GM23248 (cell line): ENCODE data around the gene LMAN2L. TPM values are rescaled to one million over a fixed set of nuclear protein-coding genes. Genes with fewer than 3 reads are reported as not detected.
A peak's percentile ranks its signal among the peaks of the same experiment; 100 is the strongest.
"Not testable (repeated sequence)": the region's sequence is repeated elsewhere in the genome, so short reads cannot be mapped to it uniquely, and the experiment has no call there.

Experiments
- DNase-seq: peaks from one replicate; pipeline ENCODE4 v3.0.0-alpha.2; 2015
- H2AFZ ChIP-seq: fragments of 200-600 bp; sonication (generic); 2 replicates; pipeline ENCODE4 v1.6.1; 2016; ENCODE audit warnings: antibody characterized with exemption
- H3F3A ChIP-seq: fragments of 200-600 bp; sonication (generic); 2 replicates; pipeline ENCODE4 v1.6.1; 2016; ENCODE audit warnings: mild to moderate bottlenecking, antibody characterized with exemption, mixed run types; ENCODE audit not compliant: insufficient read depth
- H3K27ac ChIP-seq: fragments of 200-600 bp; sonication (generic); 2 replicates; pipeline ENCODE4 v1.5.1; 2016; ENCODE audit warnings: mild to moderate bottlenecking
- H3K27me3 ChIP-seq: fragments of 200-600 bp; sonication (generic); replicated peaks from 2 replicates; pipeline ENCODE4 v1.6.1; 2016; ENCODE audit warnings: mild to moderate bottlenecking; ENCODE audit not compliant: insufficient read depth
- H3K36me3 ChIP-seq: fragments of 200-600 bp; sonication (generic); 2 replicates; pipeline ENCODE4 v1.6.1; 2016; ENCODE audit warnings: low read depth, mild to moderate bottlenecking
- H3K4me1 ChIP-seq: fragments of 200-600 bp; sonication (generic); 2 replicates; pipeline ENCODE4 v1.6.1; 2016; ENCODE audit warnings: mild to moderate bottlenecking; ENCODE audit not compliant: insufficient read depth
- H3K4me2 ChIP-seq: fragments of 200-600 bp; sonication (generic); one replicate; pipeline ENCODE4 v1.6.1; 2016; ENCODE audit warnings: mild to moderate bottlenecking; ENCODE audit not compliant: unreplicated experiment
- H3K4me3 ChIP-seq: fragments of 200-600 bp; sonication (generic); 2 replicates; pipeline ENCODE4 v1.5.1; 2016; ENCODE audit warnings: mild to moderate bottlenecking
- H3K79me2 ChIP-seq: fragments of 200-600 bp; sonication (generic); 2 replicates; pipeline ENCODE4 v1.6.1; 2016; ENCODE audit warnings: mild to moderate bottlenecking; ENCODE audit not compliant: insufficient read depth
- H3K9ac ChIP-seq: fragments of 200-600 bp; sonication (generic); 2 replicates; pipeline ENCODE4 v1.6.1; 2016; ENCODE audit warnings: mild to moderate bottlenecking
- H3K9me2 ChIP-seq: fragments of 200-600 bp; sonication (generic); 2 replicates; pipeline ENCODE4 v1.6.1; 2016; ENCODE audit warnings: mixed run types, mild to moderate bottlenecking, moderate library complexity; ENCODE audit not compliant: insufficient read depth
- H3K9me3 ChIP-seq: fragments of 200-600 bp; sonication (generic); one replicate; pipeline ENCODE4 v1.6.1; 2017; ENCODE audit warnings: low read depth
- H4K20me1 ChIP-seq: fragments of 200-600 bp; sonication (generic); 2 replicates; pipeline ENCODE4 v1.6.0; 2016; ENCODE audit not compliant: insufficient read depth
- EZH2 ChIP-seq: fragments of 200-600 bp; sonication (generic); IDR thresholded peaks from 2 replicates; pipeline ENCODE4 v1.6.1; 2018; ENCODE audit warnings: antibody characterized with exemption, mild to moderate bottlenecking; ENCODE audit not compliant: insufficient read depth, poor library complexity, severe bottlenecking
- EZH2phosphoT487 ChIP-seq: fragments of 200-600 bp; sonication (generic); IDR thresholded peaks from 2 replicates; pipeline ENCODE4 v1.6.1; 2018; ENCODE audit warnings: antibody characterized with exemption, moderate library complexity, mild to moderate bottlenecking, low read depth; ENCODE audit not compliant: insufficient read depth
- WGBS, 2 experiments: methylation state at CpG; one replicate each; pipeline ENCODE4 v1.1.6; 2015 to 2017; ENCODE audit warnings: low lambda C conversion rate in 2 of 2, low coverage in 1 of 2; ENCODE audit errors: missing lambda C conversion rate in 2 of 2; 5-methylcytosine and 5-hydroxymethylcytosine counted together
- in situ Hi-C: fragments of 300-500 bp; cut with MboI; formaldehyde crosslinking; loops from 2 replicates; pipeline ENCODE4 v1.15.0; 2020
- polyA plus RNA-seq: library from polyadenylated mRNA; unstranded; fragments of >200 nt; fragmentation: Nextera tagmentation; extraction: Ambion mirVana; gene quantifications from 2 replicates; pipeline ENCODE4 v1.2.1, GENCODE V29; 2016
- total RNA-seq: library from RNA; depleted of rRNA; stranded (reverse); fragments of >200 nt; shearing (Covaris generic); gene quantifications from 2 replicates; pipeline ENCODE4 v1.2.3, GENCODE V29; 2014

Gene LMAN2L
- total and polyA plus RNA-seq, 2 experiments from 2014 or later = 22.3 to 24.6 TPM

GRCh38 chr2:96679848-96680247 is 60.0 kb downstream of the LMAN2L start:
- Histone ChIP-seq H3K27ac (no peak overlapping the region), H3K4me1 (no peaks in the 10 kb centered on the region), H3K27me3 (no peaks in the 10 kb centered on the region), H2AFZ (no peak overlapping the region), H3F3A (no peaks in the 10 kb centered on the region), H3K9me2 (no peaks in the 10 kb centered on the region), H4K20me1 (no peaks in the 10 kb centered on the region), H3K9me3 (no peaks in the 10 kb centered on the region), H3K4me3 (no peak overlapping the region), H3K9ac (no peak overlapping the region), H3K79me2 (no peaks in the 10 kb centered on the region), H3K36me3 (no peaks in the 10 kb centered on the region), H3K4me2 (no peak overlapping the region)
- no peak for DNase-seq
- in situ Hi-C loops = no loop called here
- 61 to 62% methylated on average over 9 of the region's 9 CpGs for WGBS, 2 experiments
- TF ChIP-seq EZH2phosphoT487 = no peak
- no peak for TF ChIP-seq EZH2

GRCh38 chr2:96669539-96670215 is 70.2 kb downstream of the LMAN2L start:
- Histone ChIP-seq H3K9me3 (no peaks in the 10 kb centered on the region), H3K9ac (no peak overlapping the region), H2AFZ (no peak overlapping the region), H3K4me1 (peaks cover 11% of the 10 kb centered on the region; the same call in 1 of the 2 replicates), H3K4me2 (no peak overlapping the region), H4K20me1 (no peaks in the 10 kb centered on the region), H3K27ac (no peak overlapping the region), H3K36me3 (no peaks in the 10 kb centered on the region), H3K4me3 (no peak overlapping the region), H3K27me3 (no peaks in the 10 kb centered on the region), H3K9me2 (no peaks in the 10 kb centered on the region), H3K79me2 (no peaks in the 10 kb centered on the region), H3F3A (peaks cover 11% of the 10 kb centered on the region)
- TF ChIP-seq EZH2 (no peak), EZH2phosphoT487 (no peak)
- WGBS, 2 experiments = 68 to 71% methylated on average over 15 of the region's 15 CpGs
- no peak for DNase-seq
- in situ Hi-C loops = no loop called here

GRCh38 chr2:96668771-96669170 is 71.1 kb downstream of the LMAN2L start:
- Histone ChIP-seq H3K4me2 (no peak overlapping the region), H3K9me2 (no peaks in the 10 kb centered on the region), H3K79me2 (no peaks in the 10 kb centered on the region), H3K9ac (no peak overlapping the region), H3K4me3 (no peak overlapping the region), H3K9me3 (no peaks in the 10 kb centered on the region), H4K20me1 (no peaks in the 10 kb centered on the region), H2AFZ (no peak overlapping the region), H3K27me3 (no peaks in the 10 kb centered on the region), H3K36me3 (no peaks in the 10 kb centered on the region), H3K4me1 (peaks cover 15% of the 10 kb centered on the region; the same call in 1 of the 2 replicates), H3K27ac (no peak overlapping the region), H3F3A (peaks cover 19% of the 10 kb centered on the region)
- no peak for DNase-seq
- in situ Hi-C loops = no loop called here
- 89 to 91% methylated on average over 11 of the region's 11 CpGs for WGBS, 2 experiments
- no peak for TF ChIP-seq EZH2phosphoT487
- no peak for TF ChIP-seq EZH2

GRCh38 chr2:96665717-96666116 is 74.1 kb downstream of the LMAN2L start:
- in situ Hi-C loops, H3K9me3 ChIP-seq, H4K20me1 ChIP-seq, DNase-seq, H3K36me3 ChIP-seq, H3K9me2 ChIP-seq, H3K4me3 ChIP-seq, H3K27me3 ChIP-seq, H3K79me2 ChIP-seq: not testable (repeated sequence)
- WGBS, 2 experiments = 77 to 83% methylated on average over 3 of the region's 3 CpGs
- Histone ChIP-seq H3K4me1 (peaks cover 15% of the 10 kb centered on the region; the same call in 1 of the 2 replicates), H2AFZ (peak overlapping the region; percentile 61), H3F3A (peaks cover 19% of the 10 kb centered on the region), H3K9ac (peak overlapping the region; percentile 44), H3K27ac (peak overlapping the region; percentile 86), H3K4me2 (peak overlapping the region; percentile 52)
